Posterior vena cava (tissue), 2 donors: ENCODE data around the gene MALRD1. TPM values are rescaled to one million over a fixed set of nuclear protein-coding genes. Genes with fewer than 3 reads are reported as not detected.

Experiments used
- DNase-seq: peaks from one replicate; pipeline ENCODE4 v3.0.0-alpha.2; 2020; ENCODE audit warnings: low spot score
- intact Hi-C, 2 donors: fragments of 100-400 bp; cut with DNase I; formaldehyde crosslinking; loops; one replicate each; pipeline versions ENCODE4 v1.14.1 to v1.14.2; 2022 to 2023
- total RNA-seq, 2 donors: library from RNA; stranded (reverse); fragmentation: NEBNext Ultra II Directional; extraction: Animal tissue kit (Norgen Biotek cat#: 25700); gene quantifications; one replicate each; pipeline ENCODE4 v1.2.1, GENCODE V29; 2021
- donor health status: DM: yes; HTN: yes; CAD: no.
- donor health status: DM: yes; HTN: yes; CAD: no.

Gene MALRD1
- total RNA-seq, 2 donors from 2014 or later: 0.62 to 3.4 TPM

- intact Hi-C loops: no loop called here
- no peak for DNase-seq
Measured at GRCh38 chr10:19097151-19097550, 48.5 kb downstream of the MALRD1 start.

DNA sequence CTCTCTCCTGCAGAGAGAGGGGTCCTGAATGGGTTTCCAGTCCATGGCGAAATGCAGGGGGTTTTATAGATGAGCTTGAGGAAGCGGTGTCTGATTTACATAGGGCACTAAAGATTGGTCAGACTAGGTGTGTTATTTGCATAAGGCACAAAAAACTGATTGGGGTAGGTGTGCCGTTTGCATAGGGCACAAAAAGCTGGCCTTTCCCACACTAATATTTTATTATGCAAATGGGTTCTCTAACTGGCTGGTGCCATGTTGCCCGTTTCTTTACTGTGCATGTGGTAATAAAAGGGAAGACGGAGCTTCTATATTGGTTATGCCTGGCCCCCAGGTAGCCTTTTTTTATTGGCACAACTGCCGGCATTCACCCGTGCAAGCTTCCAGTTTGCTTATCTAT, 50.2 kb downstream of the MALRD1 start:
- intact Hi-C loops: no loop called here
- no peak for DNase-seq

- intact Hi-C loops: no loop called here
Measured at GRCh38 chr10:19107406-19107805, 58.8 kb downstream of the MALRD1 start.

DNA sequence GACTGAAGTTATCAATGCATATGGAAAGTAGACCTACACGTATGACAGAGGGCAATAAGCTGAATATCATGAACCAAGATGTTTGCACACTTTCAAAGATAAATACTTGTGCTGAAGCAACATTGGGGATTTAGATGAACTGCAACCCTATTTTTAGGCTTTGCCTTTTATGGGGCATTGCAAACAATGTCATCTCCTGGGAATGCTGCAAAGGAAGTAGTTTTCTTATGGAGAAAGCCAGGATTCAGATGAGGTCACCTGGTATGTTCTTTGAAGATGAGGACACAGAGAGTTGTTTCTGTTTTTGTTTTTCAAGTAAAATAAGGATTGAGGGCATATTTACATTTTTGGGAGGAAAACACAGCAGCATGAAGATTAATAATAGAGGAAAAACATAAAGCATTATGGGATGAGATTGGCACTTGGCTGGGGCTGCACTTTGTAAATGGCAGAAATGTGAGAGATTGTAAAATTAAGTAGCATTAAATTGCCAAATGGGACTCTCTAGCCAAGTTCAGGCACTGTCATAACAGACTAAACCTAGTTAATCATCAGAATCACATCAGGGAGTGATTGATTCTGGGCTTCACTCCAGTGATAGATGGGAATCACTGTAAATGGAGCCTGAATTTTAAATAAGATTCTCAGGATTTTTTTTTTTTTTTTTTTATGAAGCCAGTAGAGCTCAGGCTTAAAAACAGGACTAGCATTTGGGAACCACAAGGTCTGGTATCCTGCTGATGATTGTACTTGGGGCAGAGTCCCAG, 63.1 kb downstream of the MALRD1 start:
- no peak for DNase-seq
- intact Hi-C loops: no loop called here

More at GRCh38 chr10:19107406-19107805, 58.8 kb downstream of the MALRD1 start:
- no peak for DNase-seq

DNA sequence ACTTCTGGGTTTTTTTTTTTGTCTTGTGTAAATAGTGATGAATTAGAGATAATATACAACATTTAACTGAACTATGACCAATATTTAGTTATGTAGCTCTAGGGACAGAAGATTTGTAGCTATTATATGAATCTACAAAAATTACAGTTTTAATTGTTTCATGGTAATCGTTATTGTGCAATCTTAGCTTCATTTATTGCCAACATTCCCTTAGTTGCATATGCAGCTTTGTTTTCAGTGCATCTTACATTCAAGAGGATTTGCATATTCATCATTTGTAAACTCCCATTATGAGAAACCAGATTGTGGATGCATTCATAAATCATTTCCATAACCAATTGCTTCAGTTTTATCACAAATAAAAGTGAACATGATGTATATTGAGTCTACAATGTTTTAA, 68.8 kb downstream of the MALRD1 start:
- DNase-seq: no peak
- intact Hi-C loops: no loop called here

- DNase-seq: no peak
Measured at GRCh38 chr10:19119191-19119590, 70.6 kb downstream of the MALRD1 start.

DNA sequence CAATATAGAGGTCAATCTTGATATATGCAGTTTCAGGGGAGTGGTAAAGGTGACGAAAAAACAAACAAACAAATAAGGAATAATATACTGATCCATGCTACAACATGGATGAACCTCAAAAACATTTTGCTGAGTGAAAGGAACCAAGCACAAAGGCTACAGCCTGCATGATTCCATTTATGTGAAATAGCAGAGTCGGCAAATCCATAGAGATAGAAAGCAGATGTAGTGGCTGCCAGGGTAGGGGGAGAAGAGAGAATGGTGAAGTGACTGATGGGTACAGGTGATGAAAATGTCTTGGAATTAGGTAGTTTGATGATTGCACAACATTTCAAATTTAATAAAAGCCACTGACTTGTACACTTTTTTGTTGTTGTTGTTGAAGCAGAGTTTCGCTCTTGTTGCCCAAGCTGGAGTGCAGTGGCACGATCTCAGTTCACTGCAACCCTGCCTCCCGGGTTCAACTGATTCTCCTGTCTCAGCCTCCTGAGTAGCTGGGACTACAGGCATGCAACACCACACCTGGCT, 71.8 kb downstream of the MALRD1 start:
- no peak for DNase-seq
- intact Hi-C loops: no loop called here

More at GRCh38 chr10:19119191-19119590, 70.6 kb downstream of the MALRD1 start:
- intact Hi-C loops: no loop called here

DNA sequence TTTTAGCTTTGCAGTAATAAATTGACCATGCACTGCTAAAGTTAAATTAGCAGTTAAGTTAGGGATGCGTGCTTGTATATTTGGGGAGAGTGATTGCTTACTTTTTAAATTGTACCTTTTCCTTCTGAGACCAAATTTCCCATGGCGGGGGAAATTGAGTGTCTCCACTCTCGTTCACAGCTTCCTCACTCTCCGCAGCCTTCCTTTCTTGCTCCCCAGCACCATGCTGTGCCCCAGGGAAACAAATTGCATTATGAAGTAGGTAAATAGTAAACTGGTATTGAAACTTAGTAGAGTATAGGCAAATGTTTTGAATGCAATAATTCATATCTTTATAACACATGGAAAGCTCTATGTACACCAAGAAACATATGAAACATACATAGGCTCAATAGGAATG, 85.4 kb downstream of the MALRD1 start:
- intact Hi-C loops: no loop called here
- no peak for DNase-seq

DNA sequence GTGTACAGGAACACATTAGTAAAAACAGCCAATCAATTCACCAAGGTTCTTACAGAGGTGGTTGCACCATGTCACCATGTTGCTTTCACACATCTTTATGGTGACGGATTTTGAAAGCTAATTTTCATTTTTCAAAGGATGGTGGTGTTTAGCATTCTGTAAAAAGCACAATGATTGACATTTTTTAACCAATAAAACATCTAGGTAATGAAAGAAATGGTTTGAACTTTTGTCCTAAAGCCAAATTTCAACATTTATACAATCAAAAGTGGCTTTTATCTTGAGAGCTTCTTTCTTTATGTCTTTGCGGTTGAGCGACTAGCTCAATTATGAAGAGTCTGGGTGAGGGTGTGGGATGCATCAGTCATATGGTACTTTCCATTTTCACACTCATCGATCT, 94.4 kb downstream of the MALRD1 start:
- intact Hi-C loops: no loop called here

GRCh38 chr10:19144206-19144605, 95.6 kb downstream of the MALRD1 start:
- intact Hi-C loops: no loop called here
- DNase-seq: no peak

More for the DNA sequence above, 94.4 kb downstream of the MALRD1 start:
- no peak for DNase-seq

- no peak for DNase-seq
- intact Hi-C loops: no loop called here
Measured at GRCh38 chr10:19154375-19154774, 105.8 kb downstream of the MALRD1 start.

DNA sequence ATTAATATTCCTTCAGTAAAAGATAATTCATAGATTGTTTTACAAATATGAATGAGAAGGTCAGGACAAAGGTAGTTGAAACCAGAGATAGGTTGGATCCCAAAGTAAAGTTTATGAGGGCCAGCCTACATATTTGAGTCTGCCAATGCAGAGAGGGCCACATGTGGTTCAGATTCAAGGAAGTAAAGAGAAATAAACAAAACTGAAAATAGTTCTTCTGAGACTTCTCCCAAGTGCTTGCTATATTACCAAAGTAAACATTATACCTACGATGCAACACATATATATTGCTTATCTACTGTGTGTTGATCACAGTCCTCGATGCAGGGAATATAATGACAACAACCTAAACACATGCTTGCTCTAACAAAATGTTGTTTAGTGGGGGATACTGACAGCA, 109.8 kb downstream of the MALRD1 start:
- no peak for DNase-seq
- intact Hi-C loops: no loop called here

- DNase-seq: no peak
- intact Hi-C loops: no loop called here
Measured at GRCh38 chr10:19158870-19159269, 110.3 kb downstream of the MALRD1 start.

DNA sequence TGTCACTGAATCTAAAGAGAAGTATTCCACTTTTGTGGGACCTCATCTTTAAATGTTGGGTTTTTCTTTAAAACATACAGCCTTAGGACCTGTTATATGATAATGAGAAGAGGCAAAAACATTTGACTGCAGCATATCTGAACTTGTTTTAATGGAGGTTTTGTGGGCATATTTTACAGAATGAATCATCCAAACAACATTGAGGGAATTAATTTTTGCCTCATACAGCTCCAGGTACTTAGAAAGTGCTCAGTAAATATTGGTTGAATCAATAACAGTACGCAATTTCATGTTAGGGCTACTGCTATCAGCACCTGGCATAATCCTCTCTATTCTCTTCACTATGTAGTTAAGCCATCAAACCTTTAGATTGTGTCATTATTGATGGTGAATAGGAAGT, 115.9 kb downstream of the MALRD1 start:
- intact Hi-C loops: no loop called here
- no peak for DNase-seq

- intact Hi-C loops: no loop called here
- no peak for DNase-seq
Measured at GRCh38 chr10:19168584-19168983, 120.0 kb downstream of the MALRD1 start.

GRCh38 chr10:19169041-19169440, 120.4 kb downstream of the MALRD1 start:
- no peak for DNase-seq
- intact Hi-C loops: no loop called here

- intact Hi-C loops: no loop called here
- no peak for DNase-seq
Measured at GRCh38 chr10:19169684-19170083, 121.1 kb downstream of the MALRD1 start.

- intact Hi-C loops: no loop called here
- DNase-seq: no peak
Measured at GRCh38 chr10:19178675-19179074, 130.1 kb downstream of the MALRD1 start.

DNA sequence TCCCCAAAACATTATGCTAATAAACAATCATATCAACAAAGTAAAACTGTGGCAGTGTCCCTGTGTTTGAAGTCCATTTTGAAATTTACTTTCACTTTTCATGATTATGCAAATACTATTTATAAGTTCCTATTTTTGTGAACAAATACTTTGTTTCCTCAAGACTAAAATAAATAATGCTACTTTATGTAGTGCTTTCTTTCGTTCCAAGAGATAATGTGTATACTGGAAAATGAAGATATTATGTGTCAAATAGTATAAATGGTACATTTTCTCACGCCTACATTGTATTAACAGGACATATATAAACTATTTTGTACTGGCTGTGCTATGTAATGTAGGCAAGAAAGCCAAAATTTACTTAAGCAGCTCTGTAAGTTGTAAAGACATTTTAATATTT, 136.3 kb downstream of the MALRD1 start:
- DNase-seq: no peak
- intact Hi-C loops: no loop called here

DNA sequence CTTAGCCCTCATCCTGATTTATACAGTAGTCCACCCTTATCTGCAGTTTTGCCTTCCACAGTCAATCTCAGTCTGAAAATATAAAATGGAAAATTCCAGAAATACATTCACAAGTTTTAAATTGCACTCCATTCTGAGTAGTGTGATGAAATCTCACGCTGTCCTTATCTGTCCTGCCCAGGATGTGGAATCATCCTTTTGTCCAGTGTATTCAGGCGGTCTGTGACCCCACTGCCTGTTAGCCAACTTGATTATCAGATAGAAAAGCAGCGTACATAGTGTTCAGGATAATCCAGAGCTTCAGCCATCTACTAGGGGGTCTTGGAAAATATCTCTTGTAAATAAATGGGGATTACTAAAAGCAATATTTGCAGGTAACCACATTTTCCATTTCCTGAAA, 146.3 kb downstream of the MALRD1 start:
- no peak for DNase-seq

GRCh38 chr10:19195698-19196097, 147.1 kb downstream of the MALRD1 start:
- no peak for DNase-seq
- intact Hi-C loops: loop anchor here in 1 of 2 donors (10.0 kb wide), 1 partner anchor 631 kb away; no protein-coding TSS in a partner anchor

More for the DNA sequence above, 146.3 kb downstream of the MALRD1 start:
- intact Hi-C loops: loop anchor here in 1 of 2 donors (10.0 kb wide), 1 partner anchor 630 kb away; no protein-coding TSS in a partner anchor
